Hepatocyte (in vitro differentiated cells): ENCODE results near the gene ECT2. TPM values are rescaled to one million over a fixed set of nuclear protein-coding genes. Genes with fewer than 3 reads are reported as not detected.

Experiments
- DNase-seq: peaks from one replicate; pipeline ENCODE4 v3.0.0-alpha.2; 2016; ENCODE audit warnings: low spot score
- H2AFZ ChIP-seq: fragments of 200-600 bp; sonication (generic); 2 replicates; pipeline ENCODE4 v1.6.0; 2016; ENCODE audit warnings: antibody characterized with exemption, mild to moderate bottlenecking
- H3K27ac ChIP-seq: fragments of 200-600 bp; sonication (generic); 2 replicates; pipeline ENCODE4 v1.5.1; 2016; ENCODE audit warnings: mild to moderate bottlenecking
- H3K27me3 ChIP-seq: fragments of 200-600 bp; sonication (generic); 2 replicates; pipeline ENCODE4 v1.6.1; 2016
- H3K36me3 ChIP-seq: fragments of 200-600 bp; sonication (generic); replicated peaks from 2 replicates; pipeline ENCODE4 v1.5.1; 2016; ENCODE audit warnings: low read depth; ENCODE audit not compliant: insufficient read depth
- H3K4me1 ChIP-seq: fragments of 200-600 bp; sonication (generic); 2 replicates; pipeline ENCODE4 v1.5.1; 2016; ENCODE audit warnings: mild to moderate bottlenecking, moderate library complexity; ENCODE audit not compliant: insufficient read depth
- H3K4me2 ChIP-seq: fragments of 200-600 bp; sonication (generic); 2 replicates; pipeline ENCODE4 v1.6.0; 2016
- H3K4me3 ChIP-seq: fragments of 200-600 bp; sonication (generic); 2 replicates; pipeline ENCODE4 v1.5.1; 2016; ENCODE audit warnings: mild to moderate bottlenecking
- H3K79me2 ChIP-seq: fragments of 200-600 bp; sonication (generic); 2 replicates; pipeline ENCODE4 v1.6.0; 2017; ENCODE audit warnings: mild to moderate bottlenecking
- H3K9me2 ChIP-seq: fragments of 200-600 bp; sonication (generic); replicated peaks from 2 replicates; pipeline ENCODE4 v1.6.0; 2017; ENCODE audit warnings: mild to moderate bottlenecking; ENCODE audit not compliant: insufficient read depth
- H3K9me3 ChIP-seq: fragments of 200-600 bp; sonication (generic); 2 replicates; pipeline ENCODE4 v1.5.1; 2016; ENCODE audit warnings: low read depth, mild to moderate bottlenecking
- H4K20me1 ChIP-seq: fragments of 200-600 bp; sonication (generic); 2 replicates; pipeline ENCODE4 v1.6.0; 2016; ENCODE audit warnings: mild to moderate bottlenecking; ENCODE audit not compliant: insufficient read depth, poor library complexity, severe bottlenecking
- EZH2 ChIP-seq: fragments of 200-600 bp; sonication (generic); IDR thresholded peaks from 2 replicates; pipeline ENCODE4 v1.6.1; 2016; ENCODE audit warnings: antibody characterized with exemption, mild to moderate bottlenecking, borderline replicate concordance
- EZH2phosphoT487 ChIP-seq: fragments of 200-600 bp; sonication (generic); IDR thresholded peaks from one replicate; pipeline ENCODE4 v1.6.1; 2018; ENCODE audit warnings: antibody characterized with exemption, mild to moderate bottlenecking, low read depth, moderate library complexity; ENCODE audit not compliant: unreplicated experiment, severe bottlenecking
- WGBS: methylation state at CpG from one replicate; pipeline ENCODE4 v1.1.6; 2016; ENCODE audit warnings: low lambda C conversion rate; ENCODE audit errors: missing lambda C conversion rate; 5-methylcytosine and 5-hydroxymethylcytosine counted together
- polyA plus RNA-seq: library from polyadenylated mRNA; unstranded; fragments of >200 nt; fragmentation: Nextera tagmentation; extraction: Ambion mirVana; gene quantifications from 2 replicates; pipeline ENCODE4 v1.2.1, GENCODE V29; 2016
- total RNA-seq: library from RNA; depleted of rRNA; stranded (reverse); fragments of >200 nt; gene quantifications from 2 replicates; pipeline ENCODE4 v1.2.3, GENCODE V29; 2014
- TF ChIP-seq, protein P1 (sequence below): fragments of 200-600 bp; sonication (generic); IDR thresholded peaks from 2 replicates; pipeline ENCODE4 v1.5.1; 2016; ENCODE audit warnings: antibody characterized with exemption, mild to moderate bottlenecking; ENCODE audit not compliant: poor library complexity

Gene ECT2
- total and polyA plus RNA-seq, 2 experiments from 2014 or later: 9.3 to 16.7 TPM

DNA sequence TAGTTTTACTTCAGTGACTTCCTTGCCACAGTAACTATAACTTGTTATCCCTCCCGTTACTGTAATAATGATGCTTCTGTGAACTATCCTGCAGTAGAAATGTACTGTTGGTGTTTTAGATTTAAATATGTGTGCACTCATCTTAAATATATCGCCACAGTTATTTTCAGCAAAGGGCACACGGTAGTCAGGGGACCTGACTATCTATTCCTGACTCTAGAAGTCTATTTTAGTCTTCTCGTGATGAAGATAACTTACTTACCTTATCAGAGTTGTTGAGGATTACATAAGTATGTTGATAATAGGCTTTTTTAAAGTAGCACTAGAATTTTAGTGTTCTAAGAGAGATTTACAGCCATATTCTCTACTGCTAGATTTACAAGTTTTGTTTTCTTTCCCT is 65.3 kb downstream of the ECT2 start:
- H3K27ac ChIP-seq: no peak overlapping the region
- H3K27me3 ChIP-seq: no peaks in the 10 kb centered on the region
- no peaks in the 10 kb centered on the region for H3K36me3 ChIP-seq
- TF ChIP-seq EZH2phosphoT487: no peak
- TF ChIP-seq, protein P1, sequence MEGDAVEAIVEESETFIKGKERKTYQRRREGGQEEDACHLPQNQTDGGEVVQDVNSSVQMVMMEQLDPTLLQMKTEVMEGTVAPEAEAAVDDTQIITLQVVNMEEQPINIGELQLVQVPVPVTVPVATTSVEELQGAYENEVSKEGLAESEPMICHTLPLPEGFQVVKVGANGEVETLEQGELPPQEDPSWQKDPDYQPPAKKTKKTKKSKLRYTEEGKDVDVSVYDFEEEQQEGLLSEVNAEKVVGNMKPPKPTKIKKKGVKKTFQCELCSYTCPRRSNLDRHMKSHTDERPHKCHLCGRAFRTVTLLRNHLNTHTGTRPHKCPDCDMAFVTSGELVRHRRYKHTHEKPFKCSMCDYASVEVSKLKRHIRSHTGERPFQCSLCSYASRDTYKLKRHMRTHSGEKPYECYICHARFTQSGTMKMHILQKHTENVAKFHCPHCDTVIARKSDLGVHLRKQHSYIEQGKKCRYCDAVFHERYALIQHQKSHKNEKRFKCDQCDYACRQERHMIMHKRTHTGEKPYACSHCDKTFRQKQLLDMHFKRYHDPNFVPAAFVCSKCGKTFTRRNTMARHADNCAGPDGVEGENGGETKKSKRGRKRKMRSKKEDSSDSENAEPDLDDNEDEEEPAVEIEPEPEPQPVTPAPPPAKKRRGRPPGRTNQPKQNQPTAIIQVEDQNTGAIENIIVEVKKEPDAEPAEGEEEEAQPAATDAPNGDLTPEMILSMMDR: no peak
- TF ChIP-seq EZH2: no peak
- no peak for DNase-seq
- 65% methylated on average over 4 of the region's 4 CpGs for WGBS
- H3K4me3 ChIP-seq: no peak overlapping the region
- no peak overlapping the region for H3K4me2 ChIP-seq
- no peaks in the 10 kb centered on the region for H3K9me2 ChIP-seq
- no peaks in the 10 kb centered on the region for H3K4me1 ChIP-seq
- H4K20me1 ChIP-seq: no peaks in the 10 kb centered on the region
- no peak overlapping the region for H2AFZ ChIP-seq
- no peaks in the 10 kb centered on the region for H3K79me2 ChIP-seq
- H3K9me3 ChIP-seq: no peaks in the 10 kb centered on the region

DNA sequence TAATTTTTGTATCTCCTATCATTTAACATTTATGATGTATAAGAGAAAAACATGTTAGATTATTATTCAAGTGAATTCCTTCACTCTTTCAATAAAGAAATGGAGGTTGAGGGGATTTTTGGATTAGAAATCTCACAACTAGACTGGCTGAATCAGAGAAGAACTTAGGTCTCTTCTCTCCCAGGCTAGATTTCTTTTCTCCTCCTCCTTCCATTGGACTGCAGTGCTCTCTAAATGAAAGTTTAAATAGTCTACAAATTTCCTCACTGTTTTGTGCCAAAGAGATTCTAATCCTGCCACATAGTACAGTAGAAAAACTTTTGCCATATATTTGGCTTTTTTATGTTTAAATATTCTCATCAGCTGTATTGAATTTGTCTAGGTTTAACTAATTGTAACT is 65.8 kb downstream of the ECT2 start:
- TF ChIP-seq EZH2 (no peak), EZH2phosphoT487 (no peak)
- TF ChIP-seq, protein P1: no peak
- no peaks in the 10 kb centered on the region for H3K27me3 ChIP-seq
- no peak overlapping the region for H2AFZ ChIP-seq
- no peaks in the 10 kb centered on the region for H3K9me2 ChIP-seq
- H3K4me1 ChIP-seq: no peaks in the 10 kb centered on the region
- no peaks in the 10 kb centered on the region for H3K9me3 ChIP-seq
- H3K4me3 ChIP-seq: no peak overlapping the region
- no peaks in the 10 kb centered on the region for H3K79me2 ChIP-seq
- no peaks in the 10 kb centered on the region for H4K20me1 ChIP-seq
- no peak for DNase-seq
- H3K27ac ChIP-seq: no peak overlapping the region
- no peaks in the 10 kb centered on the region for H3K36me3 ChIP-seq
- no peak overlapping the region for H3K4me2 ChIP-seq

GRCh38 chr3:172816968-172817367 is 66.4 kb downstream of the ECT2 start:
- WGBS: 86% methylated on average over 2 of the region's 2 CpGs
- no peak for DNase-seq
- Histone ChIP-seq H2AFZ (no peak overlapping the region), H3K27ac (no peak overlapping the region), H3K4me1 (no peaks in the 10 kb centered on the region), H4K20me1 (no peaks in the 10 kb centered on the region), H3K4me3 (no peak overlapping the region), H3K79me2 (no peaks in the 10 kb centered on the region), H3K27me3 (no peaks in the 10 kb centered on the region), H3K9me2 (no peaks in the 10 kb centered on the region), H3K4me2 (no peak overlapping the region), H3K9me3 (no peaks in the 10 kb centered on the region), H3K36me3 (no peaks in the 10 kb centered on the region)
- TF ChIP-seq, protein P1: no peak
- no peak for TF ChIP-seq EZH2phosphoT487
- TF ChIP-seq EZH2: no peak

- 65% methylated on average over 2 of the region's 2 CpGs for WGBS
- TF ChIP-seq, protein P1: no peak
- TF ChIP-seq EZH2: no peak
- no peak for TF ChIP-seq EZH2phosphoT487
- DNase-seq: no peak
These were observed 70.0 kb downstream of the ECT2 start for GRCh38 chr3:172820492-172820891.

More at GRCh38 chr3:172820492-172820891, 70.0 kb downstream of the ECT2 start:
- Histone ChIP-seq H3K9me2 (no peaks in the 10 kb centered on the region), H3K79me2 (no peaks in the 10 kb centered on the region), H3K36me3 (no peaks in the 10 kb centered on the region), H4K20me1 (no peaks in the 10 kb centered on the region), H3K9me3 (no peaks in the 10 kb centered on the region), H3K27me3 (no peaks in the 10 kb centered on the region), H3K27ac (no peak overlapping the region), H3K4me3 (no peak overlapping the region), H2AFZ (no peak overlapping the region), H3K4me2 (no peak overlapping the region), H3K4me1 (no peaks in the 10 kb centered on the region)
